IPS DF 6.9 (cell line): ENCODE measurements around the gene PTPRU.
A peak's percentile ranks its signal among the peaks of the same experiment; 100 is the strongest.

Experiments
- DNase-seq: peaks from one replicate; pipeline ENCODE4 v3.0.0-alpha.2; 2013; ENCODE audit warnings: low read depth, low spot score
- H3K27ac ChIP-seq: one replicate; pipeline ENCODE4 v1.5.1; 2013; ENCODE audit warnings: low read length, control low read depth
- H3K27me3 ChIP-seq: 2 replicates; pipeline ENCODE4 v1.6.1; 2013; ENCODE audit warnings: mild to moderate bottlenecking, low read length; ENCODE audit not compliant: control insufficient read depth, insufficient read depth
- H3K36me3 ChIP-seq: 2 replicates; pipeline ENCODE4 v1.6.1; 2013; ENCODE audit warnings: low read length; ENCODE audit not compliant: control insufficient read depth, insufficient read depth
- H3K4me1 ChIP-seq: 2 replicates; pipeline ENCODE4 v1.6.1; 2013; ENCODE audit warnings: low read length; ENCODE audit not compliant: control insufficient read depth, insufficient read depth
- H3K4me3 ChIP-seq: 2 replicates; pipeline ENCODE4 v1.5.1; 2013; ENCODE audit warnings: mild to moderate bottlenecking, low read length
- H3K9me3 ChIP-seq: 2 replicates; pipeline ENCODE4 v1.6.1; 2013; ENCODE audit warnings: low read length, inconsistent platforms; ENCODE audit not compliant: control insufficient read depth, insufficient read depth
- WGBS: extraction: QIAGEN DNeasy Blood & Tissue Kit; methylation state at CpG from one replicate; pipeline ENCODE4 v1.1.7; 2013; ENCODE audit warnings: mixed read lengths, missing lambda C conversion rate; ENCODE audit not compliant: insufficient read length, insufficient coverage; 5-methylcytosine and 5-hydroxymethylcytosine counted together

Gene PTPRU

GRCh38 chr1:29235955-29236711 is at the start of gene PTPRU:
TSS of gene PTPRU (plus strand) at chr1:29236522. CDS start at chr1:29236645, 123 bp downstream.
- Histone ChIP-seq H3K36me3 (no peaks in the 10 kb centered on the region), H3K4me3 (peak within 1 kb of the TSS; percentile 44), H3K4me1 (peaks cover 18% of the 10 kb centered on the region), H3K9me3 (no peaks in the 10 kb centered on the region), H3K27ac (no peak within 1 kb of the TSS), H3K27me3 (peaks cover 13% of the 10 kb centered on the region; the same call in 1 of the 2 replicates)
- WGBS: no CpG with 5 or more reads among the region's 82 CpGs
- no peak for DNase-seq

GRCh38 chr1:29186707-29187106 is 49.6 kb upstream of the PTPRU start:
- Histone ChIP-seq H3K27me3 (no peaks in the 10 kb centered on the region), H3K4me1 (peaks cover 2% of the 10 kb centered on the region; the same call in 1 of the 2 replicates), H3K27ac (peak overlapping the region; percentile 20), H3K4me3 (no peak overlapping the region), H3K9me3 (no peaks in the 10 kb centered on the region), H3K36me3 (no peaks in the 10 kb centered on the region)
- WGBS: no CpG with 5 or more reads among the region's 1 CpG
- peak; percentile 43 for DNase-seq

GRCh38 chr1:29190718-29191117 is 45.6 kb upstream of the PTPRU start:
- Histone ChIP-seq H3K9me3 (no peaks in the 10 kb centered on the region), H3K27ac (no peak overlapping the region), H3K4me1 (peaks cover 2% of the 10 kb centered on the region; the same call in 1 of the 2 replicates), H3K4me3 (no peak overlapping the region), H3K36me3 (peaks cover 6% of the 10 kb centered on the region), H3K27me3 (no peaks in the 10 kb centered on the region)
- WGBS: no CpG with 5 or more reads among the region's 6 CpGs
- no peak for DNase-seq

- Histone ChIP-seq H3K4me1 (no peaks in the 10 kb centered on the region), H3K27ac (no peak overlapping the region), H3K27me3 (no peaks in the 10 kb centered on the region), H3K9me3 (no peaks in the 10 kb centered on the region), H3K36me3 (peaks cover 6% of the 10 kb centered on the region), H3K4me3 (no peak overlapping the region)
- no peak for DNase-seq
- no CpG with 5 or more reads among the region's 8 CpGs for WGBS
Measured at GRCh38 chr1:29193879-29194455, 42.4 kb upstream of the PTPRU start.

- DNase-seq: no peak
Measured at GRCh38 chr1:29195881-29196291, 40.4 kb upstream of the PTPRU start.

GRCh38 chr1:29196863-29197589 is 39.3 kb upstream of the PTPRU start:
- H3K27ac ChIP-seq: no peak overlapping the region
- no peaks in the 10 kb centered on the region for H3K9me3 ChIP-seq
- no CpG with 5 or more reads among the region's 7 CpGs for WGBS
- DNase-seq: no peak
- no peak overlapping the region for H3K4me3 ChIP-seq
- H3K36me3 ChIP-seq: peaks cover 13% of the 10 kb centered on the region
- no peaks in the 10 kb centered on the region for H3K4me1 ChIP-seq
- H3K27me3 ChIP-seq: no peaks in the 10 kb centered on the region

More at GRCh38 chr1:29195881-29196291, 40.4 kb upstream of the PTPRU start:
- Histone ChIP-seq H3K36me3 (peaks cover 9% of the 10 kb centered on the region), H3K4me1 (no peaks in the 10 kb centered on the region), H3K27me3 (no peaks in the 10 kb centered on the region), H3K27ac (no peak overlapping the region), H3K4me3 (no peak overlapping the region), H3K9me3 (no peaks in the 10 kb centered on the region)
- WGBS: no CpG with 5 or more reads among the region's 8 CpGs

- H3K4me3 ChIP-seq: no peak overlapping the region
- H3K27me3 ChIP-seq: no peaks in the 10 kb centered on the region
- H3K27ac ChIP-seq: no peak overlapping the region
- no CpG with 5 or more reads among the region's 2 CpGs for WGBS
- H3K9me3 ChIP-seq: no peaks in the 10 kb centered on the region
- no peaks in the 10 kb centered on the region for H3K4me1 ChIP-seq
- peaks cover 14% of the 10 kb centered on the region for H3K36me3 ChIP-seq
- DNase-seq: peak; percentile 33
Measured at GRCh38 chr1:29197590-29197924, 38.8 kb upstream of the PTPRU start.

GRCh38 chr1:29197993-29198392 is 38.3 kb upstream of the PTPRU start:
- Histone ChIP-seq H3K27me3 (no peaks in the 10 kb centered on the region), H3K36me3 (peaks cover 14% of the 10 kb centered on the region), H3K4me3 (no peak overlapping the region), H3K27ac (no peak overlapping the region), H3K4me1 (no peaks in the 10 kb centered on the region), H3K9me3 (no peaks in the 10 kb centered on the region)
- no CpG with 5 or more reads among the region's 12 CpGs for WGBS
- no peak for DNase-seq

DNA sequence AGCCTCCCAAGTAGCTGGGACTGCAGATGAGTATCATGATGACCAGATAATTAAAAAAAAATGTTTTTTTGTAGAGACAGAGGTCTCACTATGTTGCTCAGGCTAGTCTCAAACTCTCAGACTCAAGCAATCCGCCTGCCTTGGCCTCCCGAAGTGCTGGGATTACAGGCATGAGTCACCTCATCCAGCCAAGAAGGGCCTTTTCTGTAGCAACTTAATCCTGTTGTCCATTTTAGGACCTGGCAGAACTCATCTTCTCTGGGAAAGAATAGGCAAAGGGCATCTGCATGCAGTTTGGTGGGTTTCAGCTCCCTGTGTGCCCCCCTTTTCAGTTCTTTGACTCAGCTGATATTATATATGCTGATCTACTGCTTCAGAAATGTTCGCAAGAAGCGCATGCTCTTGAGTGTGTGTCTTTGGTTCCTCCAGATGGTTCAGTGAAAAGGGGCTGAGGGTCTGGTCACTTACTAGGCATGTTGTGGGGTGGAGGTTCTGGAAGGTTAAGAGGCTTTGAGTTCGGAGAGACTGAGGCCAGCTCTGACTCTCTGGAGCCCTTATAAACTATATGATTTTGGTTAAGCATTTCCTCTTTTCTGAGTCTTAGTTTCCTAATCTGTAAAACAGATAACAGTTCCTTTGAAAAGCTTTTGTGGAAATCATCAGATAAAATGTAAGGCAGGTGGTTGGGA is 35.3 kb upstream of the PTPRU start:
- no CpG with 5 or more reads among the region's 5 CpGs for WGBS
- Histone ChIP-seq H3K4me1 (no peaks in the 10 kb centered on the region), H3K4me3 (no peak overlapping the region), H3K36me3 (peaks cover 11% of the 10 kb centered on the region; the same call in 1 of the 2 replicates), H3K27me3 (no peaks in the 10 kb centered on the region), H3K9me3 (no peaks in the 10 kb centered on the region), H3K27ac (no peak overlapping the region)
- DNase-seq: no peak

DNA sequence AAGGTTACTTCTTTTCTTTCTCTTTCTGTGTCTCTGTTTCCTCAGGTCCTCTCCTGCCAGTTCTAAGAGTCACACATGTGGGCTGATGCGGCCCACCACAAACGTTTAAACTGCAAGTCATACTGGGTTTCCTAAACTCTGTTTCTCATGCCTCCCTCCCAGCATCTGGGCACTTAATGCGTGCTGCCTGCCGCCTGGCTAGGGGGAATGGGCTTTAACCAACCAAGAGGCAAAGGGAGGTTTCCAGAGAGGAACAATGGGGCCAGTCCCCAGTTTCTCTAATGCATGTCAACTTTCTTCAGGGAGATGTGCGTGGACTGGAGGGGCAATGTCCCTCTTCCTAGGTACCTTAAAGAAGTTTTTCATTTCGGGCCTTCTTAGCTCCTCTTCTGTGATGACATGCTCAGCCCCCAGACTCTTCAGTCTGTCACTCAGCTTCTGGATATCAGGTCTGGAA is 34.7 kb upstream of the PTPRU start:
- peaks cover 11% of the 10 kb centered on the region; the same call in 1 of the 2 replicates for H3K36me3 ChIP-seq
- no peak overlapping the region for H3K27ac ChIP-seq
- no peaks in the 10 kb centered on the region for H3K9me3 ChIP-seq
- H3K27me3 ChIP-seq: no peaks in the 10 kb centered on the region
- no peak overlapping the region for H3K4me3 ChIP-seq
- no peak for DNase-seq
- no CpG with 5 or more reads among the region's 6 CpGs for WGBS
- H3K4me1 ChIP-seq: no peaks in the 10 kb centered on the region
